GM12878 (cell line): Measurements from ENCODE around the gene ANKIB1. TPM values are rescaled to one million over a fixed set of nuclear protein-coding genes. Genes with fewer than 3 reads are reported as not detected.
"Not testable (repeated sequence)": the region's sequence is repeated elsewhere in the genome, so short reads cannot be mapped to it uniquely, and the experiment has no call there.

Experiments used
- ATAC-seq: fragments of 200-7000 bp; cut with Tn5 transposase; 3 replicates; pipeline ENCODE4 v1.9.1; 2020; ENCODE audit warnings: mild to moderate bottlenecking, moderate library complexity
- BruUV-seq: library from RNA; stranded (reverse); fragments of 400-500 nt; replicated peaks from 2 replicates; lab custom pipeline; 2021; lab: Mats Ljungman, UMichigan
- CTCF ChIA-PET: fragments of 300-600 bp; sonication (Branson Sonifier 250); formaldehyde crosslinking; extraction: SDS; loops from one replicate; lab custom pipeline; 2021; ENCODE audit warnings: inconsistent platforms; lab: Yijun Ruan, JAX
- POLR2A ChIA-PET: fragments of 350-600 bp; formaldehyde crosslinking; extraction: SDS; loops from one replicate; lab custom pipeline; 2021; ENCODE audit warnings: inconsistent platforms; lab: Charles Lee
- RAD21 ChIA-PET: fragments of 300-600 bp; sonication (Branson Sonifier 250); formaldehyde crosslinking; loops from one replicate; lab custom pipeline; 2023; ENCODE audit warnings: antibody characterized with exemption; ENCODE audit not compliant: unreplicated experiment; lab: Charles Lee
- SMC1A ChIA-PET: fragments of 300-600 bp; sonication (Branson Sonifier 250); formaldehyde crosslinking; loops from one replicate; lab custom pipeline; 2023; ENCODE audit not compliant: unreplicated experiment, uncharacterized antibody; lab: Charles Lee
- DNase-seq: peaks from one replicate; pipeline ENCODE4 v3.0.0-alpha.2; 2011; ENCODE audit warnings: low read depth, low spot score
- FAIRE-seq: peaks from 3 replicates; lab custom pipeline; 2011; peaks lifted over from hg19 to GRCh38; lab: Jason Lieb, UNC
- H2AFZ ChIP-seq: 2 replicates; pipeline ENCODE4 v1.6.0; 2011; ENCODE audit warnings: low read depth, low read length, control low read depth; ENCODE audit not compliant: control insufficient read depth
- H3K27ac ChIP-seq: 2 replicates; pipeline ENCODE4 v1.5.1; 2011; ENCODE audit warnings: control low read depth; ENCODE audit not compliant: control insufficient read depth, insufficient read depth
- H3K27me3 ChIP-seq, 2 experiments: replicated peaks in 1 of 2; 2 replicates each; pipeline versions ENCODE4 v1.6.0 to v1.6.1; 2011; ENCODE audit warnings: low read length in 1 of 2; ENCODE audit not compliant: control insufficient read depth in 2 of 2, insufficient read depth in 2 of 2
- H3K36me3 ChIP-seq, 2 experiments: 2 replicates each; pipeline ENCODE4 v1.5.1; 2011; ENCODE audit warnings: low read length in 1 of 2; ENCODE audit not compliant: control insufficient read depth in 2 of 2, insufficient read depth in 2 of 2
- H3K4me1 ChIP-seq: 2 replicates; pipeline ENCODE4 v1.6.1; 2011; ENCODE audit warnings: mild to moderate bottlenecking, low read length, moderate library complexity, mixed read lengths; ENCODE audit not compliant: control insufficient read depth, insufficient read depth
- H3K4me2 ChIP-seq: 2 replicates; pipeline ENCODE4 v1.6.0; 2011; ENCODE audit warnings: control low read depth; ENCODE audit not compliant: control insufficient read depth, insufficient read depth
- H3K4me3 ChIP-seq: fragments of 200-600 bp; sonication (generic); 2 replicates; pipeline ENCODE4 v1.5.1; 2016
- H3K79me2 ChIP-seq: 2 replicates; pipeline ENCODE4 v1.6.0; 2011; ENCODE audit warnings: low read length; ENCODE audit not compliant: control insufficient read depth, insufficient read depth
- H3K9ac ChIP-seq: 2 replicates; pipeline ENCODE4 v1.8.0; 2011; ENCODE audit warnings: low read length, control low read depth, mixed read lengths; ENCODE audit not compliant: control insufficient read depth, insufficient read depth
- H3K9me3 ChIP-seq: replicated peaks from 3 replicates; pipeline ENCODE4 v1.5.1; 2011; ENCODE audit warnings: mild to moderate bottlenecking, low read length; ENCODE audit not compliant: control insufficient read depth, insufficient read depth
- H4K20me1 ChIP-seq: 2 replicates; pipeline ENCODE4 v1.6.0; 2011; ENCODE audit not compliant: control insufficient read depth, insufficient read depth
- HDAC2 ChIP-seq: fragments of 200-600 bp; sonication (generic); IDR thresholded peaks from 2 replicates; pipeline ENCODE4 v1.6.1; 2017
- MYB ChIP-seq: fragments of 150-350 bp; IDR thresholded peaks from 2 replicates; pipeline ENCODE4 v1.6.1; 2014; ENCODE audit warnings: mild to moderate bottlenecking, low read depth, low read length, borderline replicate concordance
- SREBF1 ChIP-seq: IDR thresholded peaks from 2 replicates; pipeline ENCODE4 v1.6.1; 2012; ENCODE audit warnings: mild to moderate bottlenecking, low read length
- SREBF2 ChIP-seq: IDR thresholded peaks from 2 replicates; pipeline ENCODE4 v1.6.1; 2012; ENCODE audit warnings: mild to moderate bottlenecking, low read length
- SRF ChIP-seq, 2 experiments: IDR thresholded peaks; 2 replicates each; pipeline ENCODE4 v1.6.1; 2011; ENCODE audit warnings: low read depth in 2 of 2, low read length in 2 of 2, mild to moderate bottlenecking in 1 of 2, moderate library complexity in 1 of 2
- ZNF207 ChIP-seq: fragments of 450-650 bp; IDR thresholded peaks from 2 replicates; pipeline ENCODE4 v1.6.1; 2014; ENCODE audit warnings: antibody characterized with exemption, mild to moderate bottlenecking, borderline replicate concordance
- WGBS: methylation state at CpG from one replicate; pipeline ENCODE4 v1.1.6; 2016; ENCODE audit warnings: low lambda C conversion rate; ENCODE audit not compliant: insufficient replicate concordance, insufficient coverage; ENCODE audit errors: missing lambda C conversion rate; 5-methylcytosine and 5-hydroxymethylcytosine counted together
- in situ Hi-C: fragments of 300-500 bp; cut with MboI; formaldehyde crosslinking; loops from 9 replicates; pipeline ENCODE4 v1.14.3; 2018; ENCODE audit warnings: mixed read lengths
- intact Hi-C: fragments of 100-400 bp; cut with micrococcal nuclease; formaldehyde crosslinking; loops from one replicate; pipeline ENCODE4 v1.14.2; 2022; ENCODE audit not compliant: unreplicated experiment
- polyA plus RNA-seq, 11 experiments: library from polyadenylated mRNA; depleted of rRNA in 4 of 11; unstranded in 6 of 11; stranded (reverse) in 5 of 11; fragments of >200 nt; fragmentation: Nextera tagmentation in 4 of 11; fragmentation: Illumina TruSeq in 1 of 11; extraction: Ambion mirVana in 4 of 11; extraction: Trizol in 1 of 11; gene quantifications; 1 replicate in 1 of 11; 2 replicates in 10 of 11; pipeline versions ENCODE4 v1.2.1 to v1.2.3, GENCODE V29; 2011 to 2016; ENCODE audit warnings: inconsistent platforms in 2 of 11, missing spikeins in 2 of 11, low read depth in 1 of 11
- total RNA-seq, 4 experiments: library from RNA; depleted of rRNA in 3 of 4; stranded (reverse); fragments of >200 nt in 3 of 4; fragmentation: Illumina TruSeq in 1 of 4; extraction: Trizol in 1 of 4; gene quantifications; 2 replicates each; pipeline versions ENCODE4 v1.2.1 to v1.2.3, GENCODE V29; 2013 to 2021
- TF ChIP-seq, protein P1 (sequence below): IDR thresholded peaks from 2 replicates; pipeline ENCODE4 v1.6.1; 2012; ENCODE audit warnings: mild to moderate bottlenecking, low read depth, low read length

The ANKIB1 gene
- total and polyA plus RNA-seq, 10 of the 15 experiments (the other 5 are each of a cell fraction or from before 2014, with no cell fraction given), result 9.0 to 54.0 (median 21.9) TPM

DNA sequence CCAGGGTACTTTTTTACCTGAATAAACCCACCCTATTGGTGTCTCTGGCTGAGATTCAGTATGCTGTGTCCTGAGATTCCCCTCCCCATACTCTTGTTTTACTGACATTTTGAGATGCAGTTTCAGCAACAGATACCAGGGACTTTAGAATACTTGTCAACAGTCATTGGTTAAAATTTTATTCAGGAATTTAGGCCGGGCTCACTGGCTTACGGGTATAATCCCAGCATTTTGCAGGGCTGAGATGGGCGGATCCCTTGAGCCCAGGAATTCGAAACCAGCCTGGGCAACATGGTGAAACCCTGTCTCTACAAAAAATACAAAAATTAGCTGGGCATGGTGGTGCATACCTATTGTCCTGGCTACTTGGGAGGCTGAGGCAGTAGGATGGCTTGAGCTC lies 111.5 kb downstream of the ANKIB1 start:
- ChIA-PET SMC1A (interaction anchor here (0.6 to 1.8 kb wide), 4 partner anchors 10 to 127 kb away, joined by 3 to 8 read pairs (median 4); no protein-coding TSS in a partner anchor), POLR2A (interaction anchor here (0.6 to 0.7 kb wide), 3 partner anchors 18 to 760 kb away, joined by 3 to 6 read pairs (median 3); no protein-coding TSS in a partner anchor), RAD21 (interaction anchor here (1.3 to 1.6 kb wide), 2 partner anchors 10 to 112 kb away, joined by 3 to 4 read pairs; partner anchors contain the start of genes ANKIB1 and KRIT1), CTCF (interaction anchor here (0.7 to 1.2 kb wide), 2 partner anchors 9 to 65 kb away, joined by 3 read pairs; no protein-coding TSS in a partner anchor)
- no peak for FAIRE-seq
- Histone ChIP-seq H3K36me3 (peaks cover 0 to 15% of the 10 kb centered on the region in 2 experiments; a peak in 2 of 4 replicates), H4K20me1 (no peaks in the 10 kb centered on the region), H3K79me2 (no peaks in the 10 kb centered on the region), H3K9me3 (no peaks in the 10 kb centered on the region), H3K9ac (no peak overlapping the region), H3K27ac (no peak overlapping the region), H2AFZ (no peak overlapping the region), H3K4me3 (no peak overlapping the region), H3K4me2 (no peak overlapping the region), H3K27me3 (no peaks in the 10 kb centered on the region), H3K4me1 (no peaks in the 10 kb centered on the region)
- WGBS, result 96% methylated on average over 4 of the region's 4 CpGs
- no peak for TF ChIP-seq SREBF2
- TF ChIP-seq SREBF1, result no peak
- no peak for TF ChIP-seq HDAC2
- TF ChIP-seq MYB, result no peak
- TF ChIP-seq ZNF207, result no peak
- TF ChIP-seq, protein P1, sequence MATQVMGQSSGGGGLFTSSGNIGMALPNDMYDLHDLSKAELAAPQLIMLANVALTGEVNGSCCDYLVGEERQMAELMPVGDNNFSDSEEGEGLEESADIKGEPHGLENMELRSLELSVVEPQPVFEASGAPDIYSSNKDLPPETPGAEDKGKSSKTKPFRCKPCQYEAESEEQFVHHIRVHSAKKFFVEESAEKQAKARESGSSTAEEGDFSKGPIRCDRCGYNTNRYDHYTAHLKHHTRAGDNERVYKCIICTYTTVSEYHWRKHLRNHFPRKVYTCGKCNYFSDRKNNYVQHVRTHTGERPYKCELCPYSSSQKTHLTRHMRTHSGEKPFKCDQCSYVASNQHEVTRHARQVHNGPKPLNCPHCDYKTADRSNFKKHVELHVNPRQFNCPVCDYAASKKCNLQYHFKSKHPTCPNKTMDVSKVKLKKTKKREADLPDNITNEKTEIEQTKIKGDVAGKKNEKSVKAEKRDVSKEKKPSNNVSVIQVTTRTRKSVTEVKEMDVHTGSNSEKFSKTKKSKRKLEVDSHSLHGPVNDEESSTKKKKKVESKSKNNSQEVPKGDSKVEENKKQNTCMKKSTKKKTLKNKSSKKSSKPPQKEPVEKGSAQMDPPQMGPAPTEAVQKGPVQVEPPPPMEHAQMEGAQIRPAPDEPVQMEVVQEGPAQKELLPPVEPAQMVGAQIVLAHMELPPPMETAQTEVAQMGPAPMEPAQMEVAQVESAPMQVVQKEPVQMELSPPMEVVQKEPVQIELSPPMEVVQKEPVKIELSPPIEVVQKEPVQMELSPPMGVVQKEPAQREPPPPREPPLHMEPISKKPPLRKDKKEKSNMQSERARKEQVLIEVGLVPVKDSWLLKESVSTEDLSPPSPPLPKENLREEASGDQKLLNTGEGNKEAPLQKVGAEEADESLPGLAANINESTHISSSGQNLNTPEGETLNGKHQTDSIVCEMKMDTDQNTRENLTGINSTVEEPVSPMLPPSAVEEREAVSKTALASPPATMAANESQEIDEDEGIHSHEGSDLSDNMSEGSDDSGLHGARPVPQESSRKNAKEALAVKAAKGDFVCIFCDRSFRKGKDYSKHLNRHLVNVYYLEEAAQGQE, result no peak
- no peak for TF ChIP-seq SRF (IDR thresholded peaks at IDR 0.05; ENCODE audit: low read depth in 2 of 2, low read length in 2 of 2)
- no peak for DNase-seq
- in situ Hi-C loops, result no loop called here
- no peak for ATAC-seq
- BruUV-seq, result no TSS peak
- intact Hi-C loops, result no loop called here

DNA sequence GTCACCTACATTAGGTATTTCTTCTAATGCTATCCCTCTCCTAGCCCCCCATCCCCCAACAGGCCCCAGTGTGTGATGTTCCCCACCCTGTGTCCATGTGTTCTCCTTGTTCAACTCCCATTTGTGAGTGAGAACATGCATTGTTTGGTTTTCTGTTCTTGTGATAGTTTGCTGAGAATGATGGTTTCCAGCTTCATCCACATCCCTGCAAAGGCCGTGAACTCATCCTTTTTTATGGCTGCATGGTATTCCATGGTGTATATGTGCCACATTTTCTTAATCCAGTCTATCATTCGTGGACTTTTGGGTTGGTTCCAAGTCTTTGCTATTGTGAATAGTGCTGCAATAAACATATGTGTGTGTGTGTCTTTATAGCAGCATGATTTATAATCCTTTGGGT lies 113.4 kb downstream of the ANKIB1 start:
- intact Hi-C loops, H3K9ac ChIP-seq, H4K20me1 ChIP-seq, FAIRE-seq, H3K27me3 ChIP-seq, H3K79me2 ChIP-seq, H2AFZ ChIP-seq, H3K4me2 ChIP-seq, BruUV-seq, H3K36me3 ChIP-seq, H3K4me1 ChIP-seq, H3K27ac ChIP-seq, H3K4me3 ChIP-seq, RAD21 ChIA-PET, H3K9me3 ChIP-seq, ATAC-seq, in situ Hi-C loops, DNase-seq: not testable (repeated sequence)
- POLR2A ChIA-PET, result interaction anchor here (0.6 kb wide), 1 partner anchor 15 kb away, joined by 3 read pairs; no protein-coding TSS in a partner anchor
- WGBS, result 100% methylated on average over 2 of the region's 2 CpGs
- CTCF ChIA-PET, result interaction anchor here (1.0 kb wide), 1 partner anchor 102 kb away, joined by 3 read pairs; no protein-coding TSS in a partner anchor
- SMC1A ChIA-PET, result interaction anchor here (0.6 kb wide), 1 partner anchor 13 kb away, joined by 3 read pairs; no protein-coding TSS in a partner anchor
